ENCODE measurements around the gene NTNG1.

NTNG1 gene

GRCh38 chr1:107422901-107423300 lies 282.1 kb downstream of the NTNG1 start:
- CTCF ChIA-PET, result no interaction called here
- no peak overlapping the region for H3K27ac ChIP-seq (ENCODE audit: insufficient read depth in 1 of 2, low read depth in 1 of 2, low read length in 2 of 2, poor library complexity in 1 of 2, severe bottlenecking in 2 of 2)
- no peaks in the 10 kb centered on the region for H3K4me1 ChIP-seq (ENCODE audit: control extremely low read depth in 1 of 4, control insufficient read depth in 4 of 4, insufficient read depth in 4 of 4, low read length in 3 of 4)
- WGBS (ENCODE audit: insufficient coverage), result no CpG with 5 or more reads among the region's 1 CpG
- POLR2A ChIA-PET, result no interaction called here
- no peak for DNase-seq
- H3K27me3 ChIP-seq (replicated peaks in 2 of 5; ENCODE audit: control insufficient read depth in 4 of 5, insufficient read depth in 5 of 5, low read length in 4 of 5), result no peaks in the 10 kb centered on the region
- no peaks in the 10 kb centered on the region for H3K36me3 ChIP-seq (ENCODE audit: control insufficient read depth in 4 of 4, insufficient read depth in 4 of 4, low read length in 3 of 4)
- H3K4me3 ChIP-seq (ENCODE audit: control insufficient read depth in 1 of 7, extremely low read depth in 1 of 7, insufficient read depth in 4 of 7, low read depth in 2 of 7, low read length in 6 of 7), result no peak overlapping the region
- no peaks in the 10 kb centered on the region for H3K9me3 ChIP-seq (ENCODE audit: control extremely low read depth in 1 of 5, control insufficient read depth in 4 of 5, insufficient read depth in 2 of 5, low read depth in 1 of 5, low read length in 4 of 5)

GRCh38 chr1:107430540-107431228 lies 289.8 kb downstream of the NTNG1 start:
- H3K4me1 ChIP-seq (ENCODE audit: control extremely low read depth in 1 of 4, control insufficient read depth in 4 of 4, insufficient read depth in 4 of 4, low read length in 3 of 4), result no peaks in the 10 kb centered on the region
- CTCF ChIA-PET, result interaction anchor here (0.6 to 2.9 kb wide), 12 partner anchors 8 to 318 kb away, joined by 3 to 30 read pairs (median 3); no protein-coding TSS in a partner anchor
- H3K36me3 ChIP-seq (ENCODE audit: control insufficient read depth in 4 of 4, insufficient read depth in 4 of 4, low read length in 3 of 4), result no peaks in the 10 kb centered on the region
- no peak overlapping the region for H3K27ac ChIP-seq (ENCODE audit: insufficient read depth in 1 of 2, low read depth in 1 of 2, low read length in 2 of 2, poor library complexity in 1 of 2, severe bottlenecking in 2 of 2)
- 50% methylated on average over 11 of the region's 14 CpGs for WGBS (ENCODE audit: insufficient coverage)
- H3K9me3 ChIP-seq (ENCODE audit: control extremely low read depth in 1 of 5, control insufficient read depth in 4 of 5, insufficient read depth in 2 of 5, low read depth in 1 of 5, low read length in 4 of 5), result no peaks in the 10 kb centered on the region
- no peaks in the 10 kb centered on the region for H3K27me3 ChIP-seq (replicated peaks in 2 of 5; ENCODE audit: control insufficient read depth in 4 of 5, insufficient read depth in 5 of 5, low read length in 4 of 5)
- POLR2A ChIA-PET, result no interaction called here
- DNase-seq, result peak; percentile 50 to 58 (median 57)
- H3K4me3 ChIP-seq (ENCODE audit: control insufficient read depth in 1 of 7, extremely low read depth in 1 of 7, insufficient read depth in 4 of 7, low read depth in 2 of 7, low read length in 6 of 7), result no peak overlapping the region

GRCh38 chr1:107432108-107432507 lies 291.3 kb downstream of the NTNG1 start:
- Histone ChIP-seq H3K9me3 (ENCODE audit: control extremely low read depth in 1 of 5, control insufficient read depth in 4 of 5, insufficient read depth in 2 of 5, low read depth in 1 of 5, low read length in 4 of 5) (no peaks in the 10 kb centered on the region), H3K4me1 (ENCODE audit: control extremely low read depth in 1 of 4, control insufficient read depth in 4 of 4, insufficient read depth in 4 of 4, low read length in 3 of 4) (no peaks in the 10 kb centered on the region), H3K27ac (ENCODE audit: insufficient read depth in 1 of 2, low read depth in 1 of 2, low read length in 2 of 2, poor library complexity in 1 of 2, severe bottlenecking in 2 of 2) (no peak overlapping the region), H3K4me3 (ENCODE audit: control insufficient read depth in 1 of 7, extremely low read depth in 1 of 7, insufficient read depth in 4 of 7, low read depth in 2 of 7, low read length in 6 of 7) (no peak overlapping the region), H3K27me3 (replicated peaks in 2 of 5; ENCODE audit: control insufficient read depth in 4 of 5, insufficient read depth in 5 of 5, low read length in 4 of 5) (no peaks in the 10 kb centered on the region), H3K36me3 (ENCODE audit: control insufficient read depth in 4 of 4, insufficient read depth in 4 of 4, low read length in 3 of 4) (no peaks in the 10 kb centered on the region)
- POLR2A ChIA-PET, result no interaction called here
- DNase-seq, result no peak
- CTCF ChIA-PET, result interaction anchor here (0.8 to 2.9 kb wide), 4 partner anchors 12 to 97 kb away, joined by 3 to 30 read pairs (median 9); no protein-coding TSS in a partner anchor
- WGBS (ENCODE audit: insufficient coverage), result no CpG with 5 or more reads among the region's 1 CpG

- no peak for DNase-seq
- Histone ChIP-seq H3K4me1 (ENCODE audit: control extremely low read depth in 1 of 4, control insufficient read depth in 4 of 4, insufficient read depth in 4 of 4, low read length in 3 of 4) (no peaks in the 10 kb centered on the region), H3K27me3 (replicated peaks in 2 of 5; ENCODE audit: control insufficient read depth in 4 of 5, insufficient read depth in 5 of 5, low read length in 4 of 5) (no peaks in the 10 kb centered on the region), H3K36me3 (ENCODE audit: control insufficient read depth in 4 of 4, insufficient read depth in 4 of 4, low read length in 3 of 4) (no peaks in the 10 kb centered on the region), H3K9me3 (ENCODE audit: control extremely low read depth in 1 of 5, control insufficient read depth in 4 of 5, insufficient read depth in 2 of 5, low read depth in 1 of 5, low read length in 4 of 5) (no peaks in the 10 kb centered on the region), H3K4me3 (ENCODE audit: control insufficient read depth in 1 of 7, extremely low read depth in 1 of 7, insufficient read depth in 4 of 7, low read depth in 2 of 7, low read length in 6 of 7) (no peak overlapping the region), H3K27ac (ENCODE audit: insufficient read depth in 1 of 2, low read depth in 1 of 2, low read length in 2 of 2, poor library complexity in 1 of 2, severe bottlenecking in 2 of 2) (no peak overlapping the region)
- WGBS (ENCODE audit: insufficient coverage), result 97% methylated on average over 4 of the region's 4 CpGs
- ChIA-PET POLR2A (no interaction called here), CTCF (interaction anchor here (1.1 kb wide), 1 partner anchor 100 kb away, joined by 3 read pairs; no protein-coding TSS in a partner anchor)
Measured at GRCh38 chr1:107433068-107433467, 292.2 kb downstream of the NTNG1 start.

- Histone ChIP-seq H3K36me3 (ENCODE audit: control insufficient read depth in 4 of 4, insufficient read depth in 4 of 4, low read length in 3 of 4) (no peaks in the 10 kb centered on the region), H3K27ac (ENCODE audit: insufficient read depth in 1 of 2, low read depth in 1 of 2, low read length in 2 of 2, poor library complexity in 1 of 2, severe bottlenecking in 2 of 2) (no peak overlapping the region), H3K9me3 (ENCODE audit: control extremely low read depth in 1 of 5, control insufficient read depth in 4 of 5, insufficient read depth in 2 of 5, low read depth in 1 of 5, low read length in 4 of 5) (no peaks in the 10 kb centered on the region), H3K4me1 (ENCODE audit: control extremely low read depth in 1 of 4, control insufficient read depth in 4 of 4, insufficient read depth in 4 of 4, low read length in 3 of 4) (no peaks in the 10 kb centered on the region), H3K27me3 (replicated peaks in 2 of 5; ENCODE audit: control insufficient read depth in 4 of 5, insufficient read depth in 5 of 5, low read length in 4 of 5) (no peaks in the 10 kb centered on the region), H3K4me3 (ENCODE audit: control insufficient read depth in 1 of 7, extremely low read depth in 1 of 7, insufficient read depth in 4 of 7, low read depth in 2 of 7, low read length in 6 of 7) (no peak overlapping the region)
- CTCF ChIA-PET, result interaction anchor here (1.1 kb wide), 1 partner anchor 99 kb away, joined by 3 read pairs; no protein-coding TSS in a partner anchor
- DNase-seq, result no peak
- WGBS (ENCODE audit: insufficient coverage), result 100% methylated on average over 2 of the region's 4 CpGs
- POLR2A ChIA-PET, result no interaction called here
Measured at GRCh38 chr1:107433635-107434360, 293.0 kb downstream of the NTNG1 start.

GRCh38 chr1:107434361-107434693 lies 293.5 kb downstream of the NTNG1 start:
- Histone ChIP-seq H3K36me3 (ENCODE audit: control insufficient read depth in 4 of 4, insufficient read depth in 4 of 4, low read length in 3 of 4) (no peaks in the 10 kb centered on the region), H3K27me3 (replicated peaks in 2 of 5; ENCODE audit: control insufficient read depth in 4 of 5, insufficient read depth in 5 of 5, low read length in 4 of 5) (no peaks in the 10 kb centered on the region), H3K4me1 (ENCODE audit: control extremely low read depth in 1 of 4, control insufficient read depth in 4 of 4, insufficient read depth in 4 of 4, low read length in 3 of 4) (no peaks in the 10 kb centered on the region), H3K9me3 (ENCODE audit: control extremely low read depth in 1 of 5, control insufficient read depth in 4 of 5, insufficient read depth in 2 of 5, low read depth in 1 of 5, low read length in 4 of 5) (no peaks in the 10 kb centered on the region), H3K27ac (ENCODE audit: insufficient read depth in 1 of 2, low read depth in 1 of 2, low read length in 2 of 2, poor library complexity in 1 of 2, severe bottlenecking in 2 of 2) (no peak overlapping the region), H3K4me3 (ENCODE audit: control insufficient read depth in 1 of 7, extremely low read depth in 1 of 7, insufficient read depth in 4 of 7, low read depth in 2 of 7, low read length in 6 of 7) (no peak overlapping the region)
- POLR2A ChIA-PET, result no interaction called here
- DNase-seq, result no peak
- CTCF ChIA-PET, result no interaction called here

- CTCF ChIA-PET, result interaction anchor here (1.2 kb wide), 1 partner anchor 314 kb away, joined by 4 read pairs; no protein-coding TSS in a partner anchor
- WGBS (ENCODE audit: insufficient coverage), result 95% methylated on average over 7 of the region's 13 CpGs
- Histone ChIP-seq H3K36me3 (ENCODE audit: control insufficient read depth in 4 of 4, insufficient read depth in 4 of 4, low read length in 3 of 4) (no peaks in the 10 kb centered on the region), H3K4me3 (ENCODE audit: control insufficient read depth in 1 of 7, extremely low read depth in 1 of 7, insufficient read depth in 4 of 7, low read depth in 2 of 7, low read length in 6 of 7) (no peak overlapping the region), H3K9me3 (ENCODE audit: control extremely low read depth in 1 of 5, control insufficient read depth in 4 of 5, insufficient read depth in 2 of 5, low read depth in 1 of 5, low read length in 4 of 5) (no peaks in the 10 kb centered on the region), H3K27ac (ENCODE audit: insufficient read depth in 1 of 2, low read depth in 1 of 2, low read length in 2 of 2, poor library complexity in 1 of 2, severe bottlenecking in 2 of 2) (no peak overlapping the region), H3K27me3 (replicated peaks in 2 of 5; ENCODE audit: control insufficient read depth in 4 of 5, insufficient read depth in 5 of 5, low read length in 4 of 5) (no peaks in the 10 kb centered on the region), H3K4me1 (ENCODE audit: control extremely low read depth in 1 of 4, control insufficient read depth in 4 of 4, insufficient read depth in 4 of 4, low read length in 3 of 4) (no peaks in the 10 kb centered on the region)
- DNase-seq, result no peak
- POLR2A ChIA-PET, result no interaction called here
Measured at GRCh38 chr1:107436552-107437241, 295.9 kb downstream of the NTNG1 start.

Data from common myeloid progenitor, CD34-positive (primary cell).